Bone marrow (tissue), 2 donors: ENCODE data around the gene POU5F1.

Source experiments
- DNase-seq, 2 donors: peaks; one replicate each; lab custom pipeline; 2025; lab: John Stamatoyannopoulos, UW

The POU5F1 gene

DNA sequence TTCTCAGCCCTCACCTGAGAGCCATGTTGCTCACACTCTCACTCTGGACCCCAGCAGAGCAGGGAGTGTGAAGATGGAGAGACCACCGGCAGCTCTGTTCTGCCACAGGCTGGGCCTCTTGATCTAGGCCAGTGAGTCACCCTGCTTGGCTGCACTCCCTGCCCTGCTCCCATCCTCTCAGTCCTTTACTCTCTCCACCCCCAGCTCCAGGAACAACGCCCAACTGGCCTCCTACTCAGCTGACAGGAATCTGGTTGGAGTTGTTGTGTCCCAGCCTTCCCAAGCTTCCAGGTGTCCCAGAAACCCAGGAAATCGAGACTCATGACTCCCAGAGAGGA, 56.0 kb downstream of the POU5F1 start, which contains the start of gene PSORS1C1:
Gene PSORS1C1 (plus strand): TSS at position 260 of the 338 bp plus-strand sequence. CDS start 14,833 bp downstream, outside the sequence.
- DNase-seq, result no peak
